Measurements from ENCODE around the gene VBP1.
A peak's percentile ranks its signal among the peaks of the same experiment; 100 is the strongest.
"Not testable (repeated sequence)": the region's sequence is repeated elsewhere in the genome, so short reads cannot be mapped to it uniquely, and the experiment has no call there.

VBP1 gene

GRCh38 chrX:155263854-155264628, 47.8 kb downstream of the VBP1 start, which contains the start of gene RAB39B:
TSS of gene RAB39B (minus strand) at chrX:155264491. CDS start at chrX:155264288, 203 bp downstream.
- DNase-seq (ENCODE audit: low read depth): peak; percentile 42

- DNase-seq (ENCODE audit: low read depth): no peak
Measured at GRCh38 chrX:155266439-155266838, 50.2 kb downstream of the VBP1 start.

GRCh38 chrX:155267995-155268394, 51.7 kb downstream of the VBP1 start:
- DNase-seq (ENCODE audit: low read depth): not testable (repeated sequence)

- DNase-seq (ENCODE audit: low read depth): no peak
Measured at GRCh38 chrX:155270969-155271368, 54.7 kb downstream of the VBP1 start.

- no peak for DNase-seq (ENCODE audit: low read depth)
Measured at GRCh38 chrX:155279873-155280272, 63.6 kb downstream of the VBP1 start.
